Adrenal gland (tissue), 5 donors: ENCODE measurements around the gene ADGB.
"Not testable (repeated sequence)": the region's sequence is repeated elsewhere in the genome, so short reads cannot be mapped to it uniquely, and the experiment has no call there.

Experiments
- POLR2A ChIP-seq, 2 donors: fragments of 450-650 bp; IDR thresholded peaks; one replicate each; pipeline ENCODE4 v1.6.1; 2017; ENCODE audit warnings: antibody characterized with exemption in 2 of 2, mild to moderate bottlenecking in 2 of 2, moderate library complexity in 1 of 2
- TF ChIP-seq, protein P1 (sequence below), 6 experiments: fragments of 450-650 bp in 4 of 6; fragments of 200-600 bp in 2 of 6; sonication (generic) in 1 of 6; IDR thresholded peaks; 1 replicate in 5 of 6; 2 replicates in 1 of 6; pipeline versions ENCODE4 v1.5.1 to v1.8.0; 2016 to 2021; ENCODE audit warnings: antibody characterized with exemption in 6 of 6, mild to moderate bottlenecking in 2 of 6, moderate library complexity in 1 of 6
- donor health status: DM: no; HTN: no; CAD: no.

DNA sequence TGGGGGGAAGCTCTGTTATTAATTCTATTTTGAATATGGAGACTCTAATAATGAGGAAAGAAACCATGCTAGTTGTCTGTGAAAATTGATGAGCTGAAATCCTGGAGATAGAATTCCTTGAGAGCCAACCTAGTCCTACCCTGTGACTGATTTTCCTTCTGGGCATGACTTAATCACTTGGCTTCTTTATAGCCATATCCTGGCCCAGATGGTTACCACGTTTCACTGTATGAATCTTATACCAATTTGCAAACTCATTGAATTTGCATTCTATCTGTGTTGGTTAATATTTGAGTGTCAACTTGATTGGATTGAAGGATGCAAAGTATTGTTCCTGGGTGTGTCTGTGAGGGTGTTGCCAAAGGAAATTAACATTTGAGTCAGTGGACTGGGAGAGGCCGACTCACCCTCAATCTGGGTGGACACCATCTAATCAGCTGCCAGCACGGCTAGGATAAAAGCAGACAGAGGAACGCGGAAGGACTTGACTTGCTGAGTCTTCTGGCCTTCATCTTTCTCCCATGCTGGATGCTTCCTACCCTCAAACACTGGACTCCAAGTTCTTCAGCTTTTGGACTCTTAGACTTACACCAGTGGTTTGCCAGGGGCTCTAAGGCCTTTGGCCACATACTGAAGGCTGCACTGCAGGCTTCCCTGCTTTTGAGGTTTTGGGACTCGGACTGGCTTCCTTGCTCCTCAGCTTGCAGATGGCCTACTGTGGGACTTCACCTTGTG lies 255.9 kb downstream of the ADGB start:
- TF ChIP-seq POLR2A (IDR thresholded peaks at IDR 0.05): not testable (repeated sequence)
- TF ChIP-seq, protein P1, sequence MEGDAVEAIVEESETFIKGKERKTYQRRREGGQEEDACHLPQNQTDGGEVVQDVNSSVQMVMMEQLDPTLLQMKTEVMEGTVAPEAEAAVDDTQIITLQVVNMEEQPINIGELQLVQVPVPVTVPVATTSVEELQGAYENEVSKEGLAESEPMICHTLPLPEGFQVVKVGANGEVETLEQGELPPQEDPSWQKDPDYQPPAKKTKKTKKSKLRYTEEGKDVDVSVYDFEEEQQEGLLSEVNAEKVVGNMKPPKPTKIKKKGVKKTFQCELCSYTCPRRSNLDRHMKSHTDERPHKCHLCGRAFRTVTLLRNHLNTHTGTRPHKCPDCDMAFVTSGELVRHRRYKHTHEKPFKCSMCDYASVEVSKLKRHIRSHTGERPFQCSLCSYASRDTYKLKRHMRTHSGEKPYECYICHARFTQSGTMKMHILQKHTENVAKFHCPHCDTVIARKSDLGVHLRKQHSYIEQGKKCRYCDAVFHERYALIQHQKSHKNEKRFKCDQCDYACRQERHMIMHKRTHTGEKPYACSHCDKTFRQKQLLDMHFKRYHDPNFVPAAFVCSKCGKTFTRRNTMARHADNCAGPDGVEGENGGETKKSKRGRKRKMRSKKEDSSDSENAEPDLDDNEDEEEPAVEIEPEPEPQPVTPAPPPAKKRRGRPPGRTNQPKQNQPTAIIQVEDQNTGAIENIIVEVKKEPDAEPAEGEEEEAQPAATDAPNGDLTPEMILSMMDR (IDR thresholded peaks at IDR 0.05): not testable (repeated sequence)
